GM11168 (cell line): Measurements from ENCODE around the gene SLIT3.

Experiments used
- in situ Hi-C: fragments of 300-500 bp; cut with MboI; formaldehyde crosslinking; loops from one replicate; pipeline ENCODE4 v1.12.0; 2022; ENCODE audit warnings: low sequenced_read_pairs; ENCODE audit not compliant: unreplicated experiment

Gene SLIT3

GRCh38 chr5:168985454-168985853 lies 315.5 kb downstream of the SLIT3 start:
- in situ Hi-C loops: loop anchor here (25.0 kb wide), 2 partner anchors 302 to 602 kb away; partner anchors contain the start of gene SPDL1

GRCh38 chr5:168984135-168984675 lies 316.7 kb downstream of the SLIT3 start:
- in situ Hi-C loops: loop anchor here (25.0 kb wide), 2 partner anchors 303 to 603 kb away; partner anchors contain the start of gene SPDL1

GRCh38 chr5:168979135-168979534 lies 321.8 kb downstream of the SLIT3 start:
- in situ Hi-C loops: loop anchor here (25.0 kb wide), 2 partner anchors 308 to 608 kb away; partner anchors contain the start of gene SPDL1

GRCh38 chr5:168978500-168978899 lies 322.4 kb downstream of the SLIT3 start:
- in situ Hi-C loops: loop anchor here (25.0 kb wide), 2 partner anchors 309 to 609 kb away; partner anchors contain the start of gene SPDL1

GRCh38 chr5:168978015-168978414 lies 322.9 kb downstream of the SLIT3 start:
- in situ Hi-C loops: loop anchor here (25.0 kb wide), 2 partner anchors 309 to 609 kb away; partner anchors contain the start of gene SPDL1

- in situ Hi-C loops: loop anchor here (25.0 kb wide), 2 partner anchors 311 to 611 kb away; partner anchors contain the start of gene SPDL1
Measured at GRCh38 chr5:168976311-168976970, 324.5 kb downstream of the SLIT3 start.

DNA sequence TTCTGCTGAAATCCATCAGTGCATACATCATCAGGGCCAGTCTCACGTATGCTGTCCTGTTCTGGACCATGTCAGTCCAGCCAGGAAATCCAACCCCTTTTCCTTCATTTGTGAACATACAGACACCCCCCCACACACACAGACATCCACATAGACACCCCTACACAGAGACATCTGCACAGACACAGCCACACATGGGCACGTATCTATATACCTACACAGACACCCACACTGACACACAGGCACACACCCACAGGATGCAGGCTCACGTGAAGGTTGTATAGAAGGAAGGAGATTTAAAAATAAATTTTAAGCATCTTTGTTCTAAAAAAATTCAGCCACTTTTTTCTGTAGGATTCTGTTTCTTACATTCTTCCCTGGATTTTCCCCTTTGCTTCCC lies 325.6 kb downstream of the SLIT3 start:
- in situ Hi-C loops: loop anchor here (25.0 kb wide), 2 partner anchors 312 to 612 kb away; partner anchors contain the start of gene SPDL1

- in situ Hi-C loops: no loop called here
Measured at GRCh38 chr5:168974082-168974481, 326.9 kb downstream of the SLIT3 start.

- in situ Hi-C loops: no loop called here
Measured at GRCh38 chr5:168972731-168973130, 328.2 kb downstream of the SLIT3 start.

GRCh38 chr5:168971100-168971499 lies 329.8 kb downstream of the SLIT3 start:
- in situ Hi-C loops: no loop called here

DNA sequence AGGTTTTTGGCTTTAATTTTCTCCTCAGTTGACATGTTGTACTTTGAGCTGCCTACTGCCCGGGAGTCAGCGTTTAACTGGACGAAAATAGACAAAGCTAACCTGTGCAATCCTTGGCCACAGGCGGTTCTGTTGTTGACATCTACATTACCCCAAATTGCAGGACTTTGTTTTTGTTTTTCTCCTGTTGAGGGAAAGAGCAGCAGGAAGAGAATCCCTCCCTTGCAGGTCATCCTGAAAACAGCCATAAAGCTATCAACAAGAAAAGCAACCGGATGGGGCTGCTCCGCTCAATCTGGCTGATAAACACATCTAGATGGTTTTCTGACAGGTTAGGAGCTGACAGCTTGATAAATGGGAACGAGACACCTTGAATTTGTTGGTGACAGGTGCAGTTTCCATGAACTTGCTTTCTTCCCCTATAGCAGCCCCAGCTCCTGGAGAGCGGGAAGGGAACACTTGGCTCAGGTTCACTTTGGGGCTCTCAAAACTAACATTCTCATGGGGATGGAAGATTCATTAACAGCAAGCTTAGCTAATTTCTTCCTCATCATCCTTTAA lies 331.5 kb downstream of the SLIT3 start:
- in situ Hi-C loops: no loop called here

- in situ Hi-C loops: no loop called here
Measured at GRCh38 chr5:168967882-168968620, 332.9 kb downstream of the SLIT3 start.

- in situ Hi-C loops: no loop called here
Measured at GRCh38 chr5:168965638-168966037, 335.3 kb downstream of the SLIT3 start.

DNA sequence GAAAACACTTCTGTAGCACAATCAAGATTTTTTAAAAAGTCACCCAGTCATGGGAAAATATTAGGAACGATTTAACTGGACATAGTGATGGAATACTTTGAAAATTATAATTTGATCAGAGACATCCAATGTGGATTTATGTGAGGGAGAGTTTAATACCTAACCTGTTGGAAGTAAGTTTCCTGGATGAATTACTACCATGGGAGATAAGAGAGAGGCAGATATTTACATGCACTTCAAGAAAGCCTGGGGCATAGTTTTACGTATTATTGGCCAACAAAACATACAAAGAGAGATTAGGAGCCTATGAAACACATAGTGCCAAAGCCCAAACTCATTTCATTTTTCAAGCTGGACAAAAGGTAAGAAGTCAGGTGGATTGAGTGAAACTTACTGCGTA lies 336.8 kb downstream of the SLIT3 start:
- in situ Hi-C loops: no loop called here

GRCh38 chr5:168962306-168962705 lies 338.6 kb downstream of the SLIT3 start:
- in situ Hi-C loops: no loop called here

- in situ Hi-C loops: no loop called here
Measured at GRCh38 chr5:168961681-168962080, 339.3 kb downstream of the SLIT3 start.

DNA sequence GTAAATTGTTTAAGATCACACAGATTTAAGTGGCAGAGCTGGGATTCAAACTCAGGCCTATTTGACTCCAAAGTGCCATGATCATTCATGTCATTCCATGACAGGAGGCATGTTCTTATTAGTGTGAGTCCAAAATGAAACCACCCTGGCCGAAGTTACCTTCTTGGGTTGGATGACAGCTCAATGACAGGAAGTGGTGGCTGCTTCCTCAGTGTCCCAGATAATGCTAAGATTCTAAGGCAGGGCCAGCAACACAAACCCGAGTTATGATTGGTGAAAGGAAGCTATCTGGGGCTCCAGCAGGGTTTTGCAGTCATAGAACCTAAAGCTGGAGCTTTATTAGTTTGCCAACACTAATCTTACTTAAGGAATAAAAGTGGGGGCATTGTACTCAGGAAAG lies 340.4 kb downstream of the SLIT3 start:
- in situ Hi-C loops: no loop called here

GRCh38 chr5:168953351-168953750 lies 347.6 kb downstream of the SLIT3 start:
- in situ Hi-C loops: no loop called here

DNA sequence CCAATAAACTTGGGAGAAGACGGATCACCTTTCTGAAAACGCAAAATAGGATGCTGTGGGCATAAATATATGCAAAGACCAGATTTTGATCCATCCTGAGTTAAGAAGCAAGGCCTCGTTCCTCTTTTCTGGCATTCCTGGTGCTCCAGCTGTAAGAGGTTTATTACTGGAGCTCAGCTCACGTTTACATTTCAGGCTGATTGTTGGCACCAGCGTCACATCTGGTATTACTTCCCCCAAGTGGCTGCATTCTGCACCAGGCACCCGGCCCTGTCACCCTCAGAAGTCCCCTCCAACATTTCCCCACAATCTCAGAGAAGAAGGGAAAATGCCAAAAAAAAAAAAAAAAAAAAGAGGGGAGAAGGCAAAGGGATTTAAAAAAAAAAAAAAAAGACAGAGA lies 348.7 kb downstream of the SLIT3 start:
- in situ Hi-C loops: no loop called here

DNA sequence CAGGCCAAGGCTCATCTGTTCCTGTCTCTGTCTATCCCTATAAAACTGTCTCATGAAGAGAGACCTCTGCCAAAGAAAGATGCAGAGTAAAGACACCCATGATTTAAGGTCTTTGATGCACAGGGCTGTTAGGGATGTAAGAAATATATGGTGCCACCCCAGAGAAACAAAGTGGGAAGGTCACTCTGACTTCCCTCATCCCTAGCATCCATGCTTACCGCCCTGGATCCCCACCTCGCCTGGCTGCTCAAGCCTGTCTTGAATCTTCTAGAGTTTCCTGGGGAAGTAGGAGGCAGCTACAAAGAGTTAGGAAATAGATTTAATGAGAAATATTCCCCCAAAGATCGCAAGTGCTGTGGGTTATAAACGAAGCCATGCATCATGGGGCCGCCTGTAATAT lies 349.2 kb downstream of the SLIT3 start:
- in situ Hi-C loops: no loop called here

GRCh38 chr5:168951356-168951755 lies 349.6 kb downstream of the SLIT3 start:
- in situ Hi-C loops: no loop called here
